K562 (cell line): ENCODE data around the gene IL2RG. TPM values are rescaled to one million over a fixed set of nuclear protein-coding genes. Genes with fewer than 3 reads are reported as not detected.

Experiments used
- ATF7 ChIP-seq: fragments of 450-650 bp; IDR thresholded peaks from 2 replicates; pipeline ENCODE4 v1.7.1; 2014; ENCODE audit warnings: mild to moderate bottlenecking, moderate library complexity
- CBX1 ChIP-seq: sonication (generic); IDR thresholded peaks from 2 replicates; pipeline ENCODE4 v1.6.1; 2016; ENCODE audit warnings: antibody characterized with exemption, low read depth, mild to moderate bottlenecking
- EGR1 ChIP-seq: fragments of 450-650 bp; conservative IDR thresholded peaks from 2 replicates; pipeline ENCODE4 v1.6.1; 2017; ENCODE audit warnings: mild to moderate bottlenecking
- GTF2F1 ChIP-seq: IDR thresholded peaks from 2 replicates; pipeline ENCODE4 v1.6.1; 2011; ENCODE audit warnings: low read depth, low read length, improper control_type of control experiment
- HDAC3 ChIP-seq: fragments of 450-650 bp; IDR thresholded peaks from 2 replicates; pipeline ENCODE4 v1.6.1; 2018; ENCODE audit warnings: borderline replicate concordance, mild to moderate bottlenecking, moderate library complexity; ENCODE audit not compliant: partially characterized antibody
- HMGN3 ChIP-seq: IDR thresholded peaks from 2 replicates; pipeline ENCODE4 v1.6.1; 2011; ENCODE audit warnings: borderline replicate concordance, low read depth, mild to moderate bottlenecking, mixed read lengths, low read length; ENCODE audit not compliant: insufficient read length; ENCODE audit errors: extremely low read depth
- JUND ChIP-seq, 2 experiments: IDR thresholded peaks; 2 replicates in 1 of 2; 3 replicates in 1 of 2; pipeline ENCODE4 v1.6.1; 2011; ENCODE audit warnings: borderline replicate concordance in 2 of 2, low read depth in 2 of 2, low read length in 2 of 2, improper control_type of control experiment in 1 of 2, missing biosample characterization in 1 of 2, missing genetic modification characterization in 1 of 2, missing genetic modification reagents in 1 of 2
- KDM1A ChIP-seq, 2 experiments: fragments of 450-650 bp; IDR thresholded peaks; 2 replicates each; pipeline ENCODE4 v1.6.1; 2016; ENCODE audit warnings: mild to moderate bottlenecking in 2 of 2
- LEF1 ChIP-seq: fragments of 450-650 bp; IDR thresholded peaks from 2 replicates; pipeline ENCODE4 v1.6.1; 2016; ENCODE audit warnings: mild to moderate bottlenecking
- NCOR1 ChIP-seq: fragments of 450-650 bp; IDR thresholded peaks from 2 replicates; pipeline ENCODE4 v1.6.1; 2016; ENCODE audit warnings: mild to moderate bottlenecking, moderate library complexity
- NFIC ChIP-seq: fragments of 450-650 bp; IDR thresholded peaks from 2 replicates; pipeline ENCODE4 v1.6.1; 2017; ENCODE audit warnings: mild to moderate bottlenecking, inconsistent platforms
- POLR2G ChIP-seq: fragments of 200-400 bp; formaldehyde crosslinking; IDR thresholded peaks from 2 replicates; pipeline ENCODE4 v1.6.1; 2017; ENCODE audit warnings: low read depth, mild to moderate bottlenecking, antibody characterized with exemption, low read length, moderate library complexity
- RBFOX2 ChIP-seq: fragments of 200-400 bp; formaldehyde crosslinking; IDR thresholded peaks from 2 replicates; pipeline ENCODE4 v1.6.1; 2017; ENCODE audit warnings: low read depth, mild to moderate bottlenecking, low read length, moderate library complexity
- TBP ChIP-seq: optimal IDR thresholded peaks from 2 replicates; pipeline ENCODE3; 2011; ENCODE audit warnings: low read depth, low read length, improper control_type of control experiment
- TFAM ChIP-seq: fragments of 250-450 bp; sonication (Bioruptor Pico); conservative IDR thresholded peaks from 2 replicates; pipeline ENCODE4 v1.5.0; 2021; ENCODE audit warnings: mild to moderate bottlenecking, moderate library complexity
- TOE1 ChIP-seq, 2 experiments: fragments of 450-650 bp in 1 of 2; sonication (generic) in 1 of 2; formaldehyde crosslinking in 1 of 2; IDR thresholded peaks; 2 replicates each; pipeline versions ENCODE4 v1.7.1 to v1.8.0; 2016 to 2022; ENCODE audit warnings: borderline replicate concordance in 2 of 2, mild to moderate bottlenecking in 2 of 2, antibody characterized with exemption in 1 of 2, inconsistent platforms in 1 of 2, low read depth in 1 of 2, missing genetic modification reagents in 1 of 2, moderate library complexity in 1 of 2
- TRIM24 ChIP-seq, 2 experiments: fragments of 450-650 bp; IDR thresholded peaks; 2 replicates each; pipeline ENCODE4 v1.6.1; 2016
- ZNF830 ChIP-seq: fragments of 250-450 bp; sonication (Bioruptor Pico); IDR thresholded peaks from 2 replicates; pipeline ENCODE4 v1.5.0; 2021; ENCODE audit warnings: mild to moderate bottlenecking
- polyA plus RNA-seq, 8 experiments: library from polyadenylated mRNA; depleted of rRNA in 4 of 8; stranded (reverse) in 5 of 8; unstranded in 3 of 8; fragments of >200 nt; fragmentation: Nextera tagmentation in 2 of 8; fragmentation: Illumina TruSeq in 1 of 8; extraction: Ambion mirVana in 2 of 8; extraction: Trizol in 1 of 8; gene quantifications; 2 replicates each; pipeline versions ENCODE4 v1.2.1 to v1.2.3, GENCODE V29; 2011 to 2014; ENCODE audit warnings: inconsistent platforms in 1 of 8, missing spikeins in 1 of 8
- total RNA-seq, 7 experiments: library from RNA; depleted of rRNA in 6 of 7; stranded (reverse); fragments of >200 nt in 6 of 7; fragmentation: Illumina TruSeq in 2 of 7; extraction: Trizol in 2 of 7; gene quantifications; 2 replicates each; pipeline versions ENCODE4 v1.2.1 to v1.2.3, GENCODE V29; 2011 to 2021; ENCODE audit warnings: low replicate concordance in 1 of 7
- TF ChIP-seq, protein P1 (sequence below), 2 experiments: fragments of 150-350 bp in 1 of 2; IDR thresholded peaks; 2 replicates each; pipeline ENCODE4 v1.6.1; 2012 to 2016; ENCODE audit warnings: low read depth in 2 of 2, low read length in 2 of 2, mild to moderate bottlenecking in 1 of 2, moderate library complexity in 1 of 2
- TF ChIP-seq, protein P2 (sequence below): fragments of 450-650 bp; IDR thresholded peaks from 2 replicates; pipeline ENCODE4 v1.6.1; 2018; ENCODE audit not compliant: partially characterized antibody

Gene IL2RG
- total and polyA plus RNA-seq, 9 of the 15 experiments (the other 6 are each of a cell fraction or from before 2014, with no cell fraction given): 5.5 to 55.4 (median 19.7) TPM

DNA sequence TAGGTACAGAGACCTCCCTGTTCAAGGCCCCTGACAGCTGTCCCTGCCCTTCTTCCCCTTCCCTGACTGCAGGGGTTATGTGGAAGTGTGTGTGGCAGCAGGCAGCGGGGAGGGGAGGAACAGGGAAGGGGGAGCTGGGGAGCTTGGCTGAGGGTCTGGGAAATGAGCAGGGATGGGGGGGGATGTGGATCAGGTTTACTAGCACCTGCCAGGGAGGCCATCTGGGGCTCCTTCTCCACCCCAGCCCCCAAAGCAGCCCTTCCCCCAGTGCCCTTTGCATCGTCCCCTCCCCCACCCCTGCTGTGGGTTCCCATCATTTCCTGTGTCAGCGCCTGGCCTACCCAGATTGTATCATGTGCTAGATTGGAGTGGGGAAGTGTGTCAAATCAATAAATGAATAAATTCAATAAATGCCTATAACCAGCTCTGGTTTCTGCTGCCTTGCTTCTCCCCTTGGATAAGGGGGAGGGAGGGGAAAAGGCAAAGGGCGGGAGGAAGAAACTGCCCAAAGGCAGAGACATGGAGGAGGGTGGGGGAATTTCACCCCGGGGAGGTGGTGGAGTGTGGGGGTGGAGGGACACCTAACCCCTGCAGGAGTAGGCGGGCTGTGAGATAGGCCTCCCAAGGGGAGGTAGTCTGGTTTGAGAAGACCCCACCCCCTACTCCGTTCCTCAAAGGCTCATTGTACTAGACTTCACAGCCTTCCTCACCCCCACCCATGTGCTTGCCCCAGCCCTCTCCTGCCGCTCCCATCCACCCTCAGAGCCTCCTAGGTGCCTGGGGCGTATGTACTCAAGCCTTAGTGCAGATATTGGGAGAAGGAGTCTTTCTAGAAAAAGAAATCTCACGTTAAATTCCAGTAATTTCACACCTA, 8.0 kb downstream of the IL2RG start (continued):
- TF ChIP-seq KDM1A (IDR thresholded peaks at IDR 0.05) (peak; percentile 19 to 68; a peak in 1 of 4 replicates), JUND (IDR thresholded peaks at IDR 0.05; ENCODE audit: borderline replicate concordance, low read depth, low read length) (0 out of 2 replicates have a peak, but pooled peaks have one; percentile 23), JUND (tag; IDR thresholded peaks at IDR 0.05; ENCODE audit: borderline replicate concordance, low read depth, low read length) (no peak), POLR2G (peak; percentile 47; the same call in 1 of the 2 replicates), TFAM (CRISPR knock-in tag) (no peak), TOE1 (IDR thresholded peaks at IDR 0.05; ENCODE audit: borderline replicate concordance) (peak; percentile 30; the same call in 1 of the 2 replicates), TOE1 (CRISPR knock-in tag; IDR thresholded peaks at IDR 0.05; ENCODE audit: borderline replicate concordance, low read depth) (no peak), GTF2F1 (no peak), HDAC3 (peak; percentile 71), ATF7 (no peak), TRIM24 (IDR thresholded peaks at IDR 0.05) (peak in 1 of 2 experiments; percentile 71; a peak in 2 of 4 replicates), TBP (peak; percentile 14), NFIC (peak; percentile 27; the same call in 1 of the 2 replicates), RBFOX2 (peak; percentile 51), EGR1 (peak; percentile 95), LEF1 (peak; percentile 93), CBX1 (no peak), NCOR1 (peak; percentile 64), HMGN3 (peak; percentile 16), ZNF830 (CRISPR knock-in tag) (no peak)
- TF ChIP-seq, protein P1, sequence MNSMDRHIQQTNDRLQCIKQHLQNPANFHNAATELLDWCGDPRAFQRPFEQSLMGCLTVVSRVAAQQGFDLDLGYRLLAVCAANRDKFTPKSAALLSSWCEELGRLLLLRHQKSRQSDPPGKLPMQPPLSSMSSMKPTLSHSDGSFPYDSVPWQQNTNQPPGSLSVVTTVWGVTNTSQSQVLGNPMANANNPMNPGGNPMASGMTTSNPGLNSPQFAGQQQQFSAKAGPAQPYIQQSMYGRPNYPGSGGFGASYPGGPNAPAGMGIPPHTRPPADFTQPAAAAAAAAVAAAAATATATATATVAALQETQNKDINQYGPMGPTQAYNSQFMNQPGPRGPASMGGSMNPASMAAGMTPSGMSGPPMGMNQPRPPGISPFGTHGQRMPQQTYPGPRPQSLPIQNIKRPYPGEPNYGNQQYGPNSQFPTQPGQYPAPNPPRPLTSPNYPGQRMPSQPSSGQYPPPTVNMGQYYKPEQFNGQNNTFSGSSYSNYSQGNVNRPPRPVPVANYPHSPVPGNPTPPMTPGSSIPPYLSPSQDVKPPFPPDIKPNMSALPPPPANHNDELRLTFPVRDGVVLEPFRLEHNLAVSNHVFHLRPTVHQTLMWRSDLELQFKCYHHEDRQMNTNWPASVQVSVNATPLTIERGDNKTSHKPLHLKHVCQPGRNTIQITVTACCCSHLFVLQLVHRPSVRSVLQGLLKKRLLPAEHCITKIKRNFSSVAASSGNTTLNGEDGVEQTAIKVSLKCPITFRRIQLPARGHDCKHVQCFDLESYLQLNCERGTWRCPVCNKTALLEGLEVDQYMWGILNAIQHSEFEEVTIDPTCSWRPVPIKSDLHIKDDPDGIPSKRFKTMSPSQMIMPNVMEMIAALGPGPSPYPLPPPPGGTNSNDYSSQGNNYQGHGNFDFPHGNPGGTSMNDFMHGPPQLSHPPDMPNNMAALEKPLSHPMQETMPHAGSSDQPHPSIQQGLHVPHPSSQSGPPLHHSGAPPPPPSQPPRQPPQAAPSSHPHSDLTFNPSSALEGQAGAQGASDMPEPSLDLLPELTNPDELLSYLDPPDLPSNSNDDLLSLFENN (IDR thresholded peaks at IDR 0.05; ENCODE audit: low read depth in 2 of 2, low read length in 2 of 2): no peak
- TF ChIP-seq, protein P2, sequence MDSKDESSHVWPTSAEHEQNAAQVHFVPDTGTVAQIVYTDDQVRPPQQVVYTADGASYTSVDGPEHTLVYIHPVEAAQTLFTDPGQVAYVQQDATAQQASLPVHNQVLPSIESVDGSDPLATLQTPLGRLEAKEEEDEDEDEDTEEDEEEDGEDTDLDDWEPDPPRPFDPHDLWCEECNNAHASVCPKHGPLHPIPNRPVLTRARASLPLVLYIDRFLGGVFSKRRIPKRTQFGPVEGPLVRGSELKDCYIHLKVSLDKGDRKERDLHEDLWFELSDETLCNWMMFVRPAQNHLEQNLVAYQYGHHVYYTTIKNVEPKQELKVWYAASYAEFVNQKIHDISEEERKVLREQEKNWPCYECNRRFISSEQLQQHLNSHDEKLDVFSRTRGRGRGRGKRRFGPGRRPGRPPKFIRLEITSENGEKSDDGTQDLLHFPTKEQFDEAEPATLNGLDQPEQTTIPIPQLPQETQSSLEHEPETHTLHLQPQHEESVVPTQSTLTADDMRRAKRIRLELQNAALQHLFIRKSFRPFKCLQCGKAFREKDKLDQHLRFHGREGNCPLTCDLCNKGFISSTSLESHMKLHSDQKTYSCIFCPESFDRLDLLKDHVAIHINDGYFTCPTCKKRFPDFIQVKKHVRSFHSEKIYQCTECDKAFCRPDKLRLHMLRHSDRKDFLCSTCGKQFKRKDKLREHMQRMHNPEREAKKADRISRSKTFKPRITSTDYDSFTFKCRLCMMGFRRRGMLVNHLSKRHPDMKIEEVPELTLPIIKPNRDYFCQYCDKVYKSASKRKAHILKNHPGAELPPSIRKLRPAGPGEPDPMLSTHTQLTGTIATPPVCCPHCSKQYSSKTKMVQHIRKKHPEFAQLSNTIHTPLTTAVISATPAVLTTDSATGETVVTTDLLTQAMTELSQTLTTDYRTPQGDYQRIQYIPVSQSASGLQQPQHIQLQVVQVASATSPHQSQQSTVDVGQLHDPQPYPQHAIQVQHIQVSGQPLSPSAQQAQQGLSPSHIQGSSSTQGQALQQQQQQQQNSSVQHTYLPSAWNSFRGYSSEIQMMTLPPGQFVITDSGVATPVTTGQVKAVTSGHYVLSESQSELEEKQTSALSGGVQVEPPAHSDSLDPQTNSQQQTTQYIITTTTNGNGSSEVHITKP: peak; percentile 89
